Breast epithelium (tissue), 4 donors: ENCODE measurements around the gene WHAMM. TPM values are rescaled to one million over a fixed set of nuclear protein-coding genes. Genes with fewer than 3 reads are reported as not detected.

ENCODE experiments used
- DNase-seq, 2 donors: peaks; one replicate each; pipeline ENCODE4 v3.0.0-alpha.2; 2019; ENCODE audit warnings: low spot score in 2 of 2
- H3K27ac ChIP-seq, 2 donors: fragments of 200-600 bp; sonication (generic) in 1 of 2; one replicate each; pipeline ENCODE4 v1.5.1; 2016 to 2019; ENCODE audit warnings: mild to moderate bottlenecking in 1 of 2
- H3K27me3 ChIP-seq, 2 donors: fragments of 200-600 bp; sonication (generic) in 1 of 2; one replicate each; pipeline versions ENCODE4 v1.5.1 to v1.6.0; 2017 to 2019; ENCODE audit warnings: control low read depth in 1 of 2, mild to moderate bottlenecking in 1 of 2
- H3K36me3 ChIP-seq: fragments of 200-600 bp; one replicate; pipeline ENCODE4 v1.5.1; 2019
- H3K4me1 ChIP-seq, 2 donors: fragments of 200-600 bp; sonication (generic); one replicate each; pipeline ENCODE4 v1.5.1; 2016 to 2019; ENCODE audit warnings: control low read depth in 1 of 2
- H3K4me3 ChIP-seq, 3 donors: fragments of 200-600 bp; sonication (generic); 1 replicate in 2 of 3; 2 replicates in 1 of 3; pipeline ENCODE4 v1.5.1; 2016 to 2019; ENCODE audit warnings: mild to moderate bottlenecking in 3 of 3, moderate library complexity in 2 of 3
- H3K9me3 ChIP-seq, 2 donors: fragments of 200-600 bp; sonication (generic) in 1 of 2; one replicate each; pipeline ENCODE4 v1.5.1; 2016 to 2019; ENCODE audit warnings: control low read depth in 1 of 2
- CTCF ChIP-seq, 3 donors: fragments of 450-650 bp; IDR thresholded peaks; one replicate each; pipeline ENCODE4 v1.5.1; 2016 to 2017; ENCODE audit warnings: antibody characterized with exemption in 3 of 3, mild to moderate bottlenecking in 3 of 3, moderate library complexity in 3 of 3
- POLR2A ChIP-seq: fragments of 450-650 bp; IDR thresholded peaks from one replicate; pipeline ENCODE4 v1.6.1; 2016; ENCODE audit warnings: antibody characterized with exemption, mild to moderate bottlenecking, moderate library complexity
- POLR2AphosphoS5 ChIP-seq, 3 donors: sonication (generic); formaldehyde crosslinking; IDR thresholded peaks; one replicate each; pipeline ENCODE4 v1.6.1; 2017; ENCODE audit warnings: antibody characterized with exemption in 3 of 3
- intact Hi-C: fragments of 100-400 bp; cut with DNase I; formaldehyde crosslinking; loops from one replicate; pipeline ENCODE4 v1.15.1; 2023; ENCODE audit warnings: low total_unique reads
- total RNA-seq, 3 donors: library from RNA; depleted of rRNA; stranded (reverse); fragments of >200 nt; gene quantifications; one replicate each; pipeline ENCODE4 v1.1.0, GENCODE V29; 2016

WHAMM gene
- total RNA-seq, 3 donors from 2014 or later, result 10.8 to 12.9 (median 11.0) TPM

DNA sequence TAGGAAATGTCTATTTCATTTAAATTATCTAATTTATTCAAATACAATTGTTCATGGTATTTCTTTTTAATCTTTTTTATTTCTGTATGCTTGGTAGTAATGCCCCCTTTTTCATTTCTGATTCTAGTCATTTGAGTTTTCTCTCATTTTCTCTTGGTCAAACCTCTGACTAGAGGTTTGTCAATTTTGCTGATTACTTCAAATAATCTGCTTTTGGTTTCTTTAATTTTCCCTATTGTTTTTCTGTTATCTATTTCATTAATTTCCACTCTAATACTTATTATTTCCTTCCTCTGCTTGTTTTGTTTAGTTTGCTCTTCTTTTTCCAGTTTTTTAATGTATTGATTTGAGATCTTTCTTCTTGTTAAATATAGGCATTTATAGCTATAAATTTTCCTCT, 15.7 kb upstream of the WHAMM start:
- intact Hi-C loops, result no loop called here
- no peaks in the 10 kb centered on the region for H3K9me3 ChIP-seq
- no peak for DNase-seq
- H3K4me1 ChIP-seq, result no peaks in the 10 kb centered on the region
- TF ChIP-seq POLR2AphosphoS5 (IDR thresholded peaks at IDR 0.05), result no peak
- no peak for TF ChIP-seq POLR2A
- no peak for TF ChIP-seq CTCF (IDR thresholded peaks at IDR 0.05)
- H3K4me3 ChIP-seq, result no peak overlapping the region
- no peak overlapping the region for H3K27ac ChIP-seq
- H3K36me3 ChIP-seq, result no peaks in the 10 kb centered on the region
- no peaks in the 10 kb centered on the region for H3K27me3 ChIP-seq

DNA sequence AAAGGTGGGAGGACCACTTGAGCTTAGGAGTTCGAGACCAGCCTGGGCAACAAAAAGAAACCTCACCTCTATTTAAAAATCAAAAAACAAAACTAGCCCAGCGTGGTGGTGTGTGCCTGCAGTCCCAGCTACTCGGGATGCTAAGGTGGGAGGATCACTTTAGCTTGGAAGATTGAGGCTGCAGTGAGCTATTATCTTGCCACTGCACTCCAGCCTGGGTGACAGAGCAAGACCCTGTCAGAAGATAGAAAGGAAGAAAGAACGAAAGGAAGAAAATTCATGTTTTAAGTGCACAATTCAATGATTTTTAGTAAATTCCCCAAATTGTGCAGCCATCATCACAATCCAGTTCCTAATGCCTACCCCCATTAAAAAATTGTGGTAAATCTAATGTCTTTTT, 11.3 kb upstream of the WHAMM start:
- Histone ChIP-seq H3K9me3 (no peaks in the 10 kb centered on the region), H3K4me3 (no peak overlapping the region), H3K27me3 (no peaks in the 10 kb centered on the region), H3K4me1 (no peaks in the 10 kb centered on the region), H3K27ac (no peak overlapping the region), H3K36me3 (no peaks in the 10 kb centered on the region)
- TF ChIP-seq CTCF (IDR thresholded peaks at IDR 0.05) (no peak), POLR2AphosphoS5 (IDR thresholded peaks at IDR 0.05) (no peak), POLR2A (no peak)
- DNase-seq, result no peak
- intact Hi-C loops, result no loop called here

- TF ChIP-seq CTCF (IDR thresholded peaks at IDR 0.05), result no peak
- no peak for TF ChIP-seq POLR2A
- TF ChIP-seq POLR2AphosphoS5 (IDR thresholded peaks at IDR 0.05), result no peak
- H3K4me3 ChIP-seq, result no peak overlapping the region
- no peaks in the 10 kb centered on the region for H3K9me3 ChIP-seq
These were observed 10.8 kb upstream of the WHAMM start for GRCh38 chr15:82798531-82799166.

GRCh38 chr15:82799183-82799841, 10.1 kb upstream of the WHAMM start:
- no peaks in the 10 kb centered on the region for H3K36me3 ChIP-seq
- no peak for TF ChIP-seq POLR2AphosphoS5 (IDR thresholded peaks at IDR 0.05)
- no peak for TF ChIP-seq POLR2A
- no peak for TF ChIP-seq CTCF (IDR thresholded peaks at IDR 0.05)
- intact Hi-C loops, result no loop called here
- H3K27me3 ChIP-seq, result no peaks in the 10 kb centered on the region
- H3K4me1 ChIP-seq, result no peaks in the 10 kb centered on the region
- H3K9me3 ChIP-seq, result no peaks in the 10 kb centered on the region
- no peak for DNase-seq
- H3K27ac ChIP-seq, result no peak overlapping the region
- H3K4me3 ChIP-seq, result no peak overlapping the region

More at GRCh38 chr15:82798531-82799166, 10.8 kb upstream of the WHAMM start:
- Histone ChIP-seq H3K36me3 (no peaks in the 10 kb centered on the region), H3K27me3 (no peaks in the 10 kb centered on the region), H3K4me1 (no peaks in the 10 kb centered on the region), H3K27ac (no peak overlapping the region)
- DNase-seq, result no peak
- intact Hi-C loops, result no loop called here

- no peaks in the 10 kb centered on the region for H3K4me1 ChIP-seq
- H3K27ac ChIP-seq, result no peak overlapping the region
- no peaks in the 10 kb centered on the region for H3K9me3 ChIP-seq
- no peak overlapping the region for H3K4me3 ChIP-seq
- TF ChIP-seq POLR2AphosphoS5 (IDR thresholded peaks at IDR 0.05), result no peak
- TF ChIP-seq CTCF (IDR thresholded peaks at IDR 0.05), result no peak
- no peak for TF ChIP-seq POLR2A
- H3K27me3 ChIP-seq, result no peaks in the 10 kb centered on the region
- no peaks in the 10 kb centered on the region for H3K36me3 ChIP-seq
- intact Hi-C loops, result no loop called here
- no peak for DNase-seq
These were observed 6.9 kb upstream of the WHAMM start for GRCh38 chr15:82802497-82802896.
